ENCODE results near the gene TSPYL1.

- TF ChIP-seq POLR2A (IDR thresholded peaks at IDR 0.05) (no peak), CTCF (IDR thresholded peaks at IDR 0.05) (no peak)
Observed at GRCh38 chr6:116278481-116278829, 1.3 kb downstream of the TSPYL1 start.

Measured in thyroid gland (tissue), 4 donors.